SHP77 (cell line): ENCODE results near the gene SHF.

Experiments
- DNase-seq, 2 experiments: peaks; one replicate each; lab custom pipeline; 2025; lab: John Stamatoyannopoulos, UW

The SHF gene

GRCh38 chr15:45199136-45199810 is 11.5 kb upstream of the SHF start:
- peak; percentile 22 to 27 for DNase-seq

- peak; percentile 86 to 90 for DNase-seq
Measured at GRCh38 chr15:45198337-45199135, 10.8 kb upstream of the SHF start.

- DNase-seq: no peak
Measured at GRCh38 chr15:45197512-45197911, 9.7 kb upstream of the SHF start.

GRCh38 chr15:45187578-45187893 is 230 bp downstream of the SHF start:
- DNase-seq: no peak

GRCh38 chr15:45186771-45187577 is 792 bp downstream of the SHF start:
- no peak for DNase-seq

GRCh38 chr15:45185903-45186770 is 1.6 kb downstream of the SHF start:
- no peak for DNase-seq

GRCh38 chr15:45185069-45185779 is 2.5 kb downstream of the SHF start:
- no peak for DNase-seq

GRCh38 chr15:45184562-45185041 is 3.2 kb downstream of the SHF start:
- DNase-seq: no peak

- no peak for DNase-seq
Measured at GRCh38 chr15:45183511-45183910, 4.3 kb downstream of the SHF start.

- DNase-seq: peak; percentile 49 to 68
Measured at GRCh38 chr15:45182996-45183395, 4.8 kb downstream of the SHF start.

GRCh38 chr15:45181491-45182285 is 6.1 kb downstream of the SHF start:
- DNase-seq: peak; percentile 46 to 52

GRCh38 chr15:45180648-45181436 is 6.9 kb downstream of the SHF start:
- no peak for DNase-seq

- DNase-seq: no peak
Measured at GRCh38 chr15:45180201-45180600, 7.6 kb downstream of the SHF start.

- DNase-seq: peak in 1 of 2 experiments; percentile 8
Measured at GRCh38 chr15:45179221-45179985, 8.4 kb downstream of the SHF start.

- no peak for DNase-seq
Measured at GRCh38 chr15:45177285-45177684, 10.5 kb downstream of the SHF start.

GRCh38 chr15:45174577-45174976 is 13.2 kb downstream of the SHF start:
- DNase-seq: no peak

GRCh38 chr15:45174069-45174468 is 13.7 kb downstream of the SHF start:
- DNase-seq: no peak

GRCh38 chr15:45171912-45172311 is 15.9 kb downstream of the SHF start:
- DNase-seq: no peak
